HG03066 (cell line): ENCODE data around the gene BTBD7.
A peak's percentile ranks its signal among the peaks of the same experiment; 100 is the strongest.
"Not testable (repeated sequence)": the region's sequence is repeated elsewhere in the genome, so short reads cannot be mapped to it uniquely, and the experiment has no call there.

Experiments used
- ATAC-seq: cut with Tn5 transposase; IDR thresholded peaks from one replicate; pipeline ENCODE4 v1.9.1; 2021; ENCODE audit warnings: low read depth; ENCODE audit not compliant: unreplicated experiment

The BTBD7 gene

GRCh38 chr14:93249128-93249831 lies 83.6 kb downstream of the BTBD7 start:
- ATAC-seq: no peak

- ATAC-seq: no peak
Measured at GRCh38 chr14:93246534-93246933, 86.3 kb downstream of the BTBD7 start.

GRCh38 chr14:93245764-93246420 lies 86.9 kb downstream of the BTBD7 start:
- ATAC-seq: no peak

GRCh38 chr14:93240678-93241000 lies 92.2 kb downstream of the BTBD7 start:
- ATAC-seq: no peak

- ATAC-seq: no peak
Measured at GRCh38 chr14:93239869-93240677, 92.8 kb downstream of the BTBD7 start.

GRCh38 chr14:93234798-93235197 lies 98.0 kb downstream of the BTBD7 start:
- no peak for ATAC-seq

GRCh38 chr14:93233078-93233477 lies 99.8 kb downstream of the BTBD7 start:
- not testable (repeated sequence) for ATAC-seq

GRCh38 chr14:93232159-93232558 lies 100.7 kb downstream of the BTBD7 start:
- ATAC-seq: no peak

GRCh38 chr14:93231129-93231979 lies 101.5 kb downstream of the BTBD7 start:
- no peak for ATAC-seq

- no peak for ATAC-seq
Measured at GRCh38 chr14:93230539-93230938, 102.3 kb downstream of the BTBD7 start.

- no peak for ATAC-seq
Measured at GRCh38 chr14:93228550-93228949, 104.3 kb downstream of the BTBD7 start.

- ATAC-seq: no peak
Measured at GRCh38 chr14:93223565-93223964, 109.3 kb downstream of the BTBD7 start.

- no peak for ATAC-seq
Measured at GRCh38 chr14:93220509-93220908, 112.3 kb downstream of the BTBD7 start.

- peak; percentile 82 for ATAC-seq
Measured at GRCh38 chr14:93219103-93219726, 113.6 kb downstream of the BTBD7 start.

- ATAC-seq: no peak
Measured at GRCh38 chr14:93214598-93214997, 118.2 kb downstream of the BTBD7 start.

- ATAC-seq: peak; percentile 83
Measured at GRCh38 chr14:93212432-93212831, 120.4 kb downstream of the BTBD7 start.

GRCh38 chr14:93207468-93208308 lies 125.1 kb downstream of the BTBD7 start:
- ATAC-seq: peak; percentile 38

GRCh38 chr14:93206793-93207467 lies 125.9 kb downstream of the BTBD7 start, which contains the start of the genes GON7 and UBR7:
Gene GON7 (minus strand): TSS chr14:93207065. CDS start chr14:93207037, 28 bp downstream.
Gene UBR7 (plus strand): TSS chr14:93207256. CDS start chr14:93207292, 36 bp downstream.
- peak; percentile 87 for ATAC-seq
